Activated T-cell treated with anti-CD3 and anti-CD28 coated beads, Interleukin-2, amount 50 U/mL, for 24 hours (primary cell): ENCODE results near the gene KCNH1.
"Not testable (repeated sequence)": the region's sequence is repeated elsewhere in the genome, so short reads cannot be mapped to it uniquely, and the experiment has no call there.

Experiments used
- DNase-seq: peaks from one replicate; pipeline ENCODE4 v3.0.0-alpha.2; 2020
- H3K27ac Mint-ChIP-seq: 2 replicates; pipeline ENCODE4 v1.8.0; 2020; ENCODE audit warnings: mild to moderate bottlenecking, mixed read lengths
- H3K27me3 Mint-ChIP-seq: 2 replicates; pipeline ENCODE4 v1.8.0; 2020; ENCODE audit warnings: mixed read lengths
- H3K36me3 Mint-ChIP-seq: 2 replicates; pipeline ENCODE4 v1.8.0; 2020; ENCODE audit warnings: low read depth, mixed read lengths
- H3K4me1 Mint-ChIP-seq: 2 replicates; pipeline ENCODE4 v1.8.0; 2020; ENCODE audit warnings: low read depth, mixed read lengths
- H3K4me3 Mint-ChIP-seq: 2 replicates; pipeline ENCODE4 v1.8.0; 2020; ENCODE audit warnings: mild to moderate bottlenecking, moderate library complexity, mixed read lengths
- H3K9me3 Mint-ChIP-seq: 2 replicates; pipeline ENCODE4 v1.8.0; 2020; ENCODE audit warnings: mixed read lengths

The KCNH1 gene

GRCh38 chr1:210684466-210685294 lies 449.3 kb downstream of the KCNH1 start:
- Mint-ChIP-seq H3K36me3 (no peaks in the 10 kb centered on the region), H3K27ac (no peak overlapping the region), H3K27me3 (no peaks in the 10 kb centered on the region), H3K4me1 (peaks cover 3% of the 10 kb centered on the region), H3K9me3 (no peaks in the 10 kb centered on the region), H3K4me3 (no peak overlapping the region)
- no peak for DNase-seq

GRCh38 chr1:210683403-210684047 lies 450.4 kb downstream of the KCNH1 start:
- H3K27ac Mint-ChIP-seq, result no peak overlapping the region
- no peaks in the 10 kb centered on the region for H3K36me3 Mint-ChIP-seq
- no peak overlapping the region for H3K4me3 Mint-ChIP-seq
- peaks cover 2% of the 10 kb centered on the region for H3K4me1 Mint-ChIP-seq
- no peak for DNase-seq
- H3K27me3 Mint-ChIP-seq, result no peaks in the 10 kb centered on the region
- no peaks in the 10 kb centered on the region for H3K9me3 Mint-ChIP-seq

- H3K27me3 Mint-ChIP-seq, result no peaks in the 10 kb centered on the region
- no peaks in the 10 kb centered on the region for H3K4me1 Mint-ChIP-seq
- H3K27ac Mint-ChIP-seq, result no peak overlapping the region
- H3K36me3 Mint-ChIP-seq, result no peaks in the 10 kb centered on the region
- no peak for DNase-seq
- H3K4me3 Mint-ChIP-seq, result no peak overlapping the region
- no peaks in the 10 kb centered on the region for H3K9me3 Mint-ChIP-seq
Observed at GRCh38 chr1:210681158-210681557, 452.8 kb downstream of the KCNH1 start.

GRCh38 chr1:210678306-210678705 lies 455.6 kb downstream of the KCNH1 start:
- no peaks in the 10 kb centered on the region for H3K4me1 Mint-ChIP-seq
- no peak for DNase-seq
- no peaks in the 10 kb centered on the region for H3K36me3 Mint-ChIP-seq
- no peaks in the 10 kb centered on the region for H3K27me3 Mint-ChIP-seq
- H3K27ac Mint-ChIP-seq, result no peak overlapping the region
- H3K9me3 Mint-ChIP-seq, result no peaks in the 10 kb centered on the region
- no peak overlapping the region for H3K4me3 Mint-ChIP-seq

GRCh38 chr1:210677533-210677932 lies 456.4 kb downstream of the KCNH1 start:
- Mint-ChIP-seq H3K36me3 (no peaks in the 10 kb centered on the region), H3K4me3 (no peak overlapping the region), H3K9me3 (no peaks in the 10 kb centered on the region), H3K27ac (no peak overlapping the region), H3K4me1 (no peaks in the 10 kb centered on the region), H3K27me3 (no peaks in the 10 kb centered on the region)
- no peak for DNase-seq

- no peak overlapping the region for H3K4me3 Mint-ChIP-seq
- H3K27me3 Mint-ChIP-seq, result no peaks in the 10 kb centered on the region
- H3K27ac Mint-ChIP-seq, result no peak overlapping the region
- H3K4me1 Mint-ChIP-seq, result no peaks in the 10 kb centered on the region
- DNase-seq, result no peak
- H3K36me3 Mint-ChIP-seq, result no peaks in the 10 kb centered on the region
- H3K9me3 Mint-ChIP-seq, result no peaks in the 10 kb centered on the region
Observed at GRCh38 chr1:210676539-210676938, 457.4 kb downstream of the KCNH1 start.

GRCh38 chr1:210674151-210674550 lies 459.8 kb downstream of the KCNH1 start:
- H3K9me3 Mint-ChIP-seq, result no peaks in the 10 kb centered on the region
- no peaks in the 10 kb centered on the region for H3K36me3 Mint-ChIP-seq
- H3K4me3 Mint-ChIP-seq, result no peak overlapping the region
- no peak overlapping the region for H3K27ac Mint-ChIP-seq
- no peaks in the 10 kb centered on the region for H3K27me3 Mint-ChIP-seq
- no peak for DNase-seq
- no peaks in the 10 kb centered on the region for H3K4me1 Mint-ChIP-seq

GRCh38 chr1:210669951-210670350 lies 464.0 kb downstream of the KCNH1 start:
- H3K27ac Mint-ChIP-seq, result no peak overlapping the region
- no peaks in the 10 kb centered on the region for H3K9me3 Mint-ChIP-seq
- DNase-seq, result no peak
- no peak overlapping the region for H3K4me3 Mint-ChIP-seq
- no peaks in the 10 kb centered on the region for H3K36me3 Mint-ChIP-seq
- H3K27me3 Mint-ChIP-seq, result no peaks in the 10 kb centered on the region
- no peaks in the 10 kb centered on the region for H3K4me1 Mint-ChIP-seq

GRCh38 chr1:210663730-210664573 lies 470.0 kb downstream of the KCNH1 start:
- peaks cover 6% of the 10 kb centered on the region for H3K4me1 Mint-ChIP-seq

GRCh38 chr1:210662291-210663050 lies 471.5 kb downstream of the KCNH1 start:
- no peaks in the 10 kb centered on the region for H3K36me3 Mint-ChIP-seq
- no peak overlapping the region for H3K27ac Mint-ChIP-seq
- H3K4me3 Mint-ChIP-seq, result no peak overlapping the region
- peaks cover 6% of the 10 kb centered on the region for H3K4me1 Mint-ChIP-seq
- no peaks in the 10 kb centered on the region for H3K27me3 Mint-ChIP-seq
- no peaks in the 10 kb centered on the region for H3K9me3 Mint-ChIP-seq
- no peak for DNase-seq

More at GRCh38 chr1:210663730-210664573, 470.0 kb downstream of the KCNH1 start:
- H3K4me3 Mint-ChIP-seq, result no peak overlapping the region
- DNase-seq, result no peak
- no peaks in the 10 kb centered on the region for H3K9me3 Mint-ChIP-seq
- H3K27ac Mint-ChIP-seq, result no peak overlapping the region
- no peaks in the 10 kb centered on the region for H3K27me3 Mint-ChIP-seq
- no peaks in the 10 kb centered on the region for H3K36me3 Mint-ChIP-seq

- not testable (repeated sequence) for DNase-seq, H3K4me3 Mint-ChIP-seq, H3K4me1 Mint-ChIP-seq, H3K27ac Mint-ChIP-seq, H3K27me3 Mint-ChIP-seq, H3K9me3 Mint-ChIP-seq, H3K36me3 Mint-ChIP-seq
Observed at GRCh38 chr1:210661520-210661919, 472.4 kb downstream of the KCNH1 start.

- no peaks in the 10 kb centered on the region for H3K9me3 Mint-ChIP-seq
- no peak for DNase-seq
- H3K27ac Mint-ChIP-seq, result no peak overlapping the region
- H3K4me3 Mint-ChIP-seq, result no peak overlapping the region
- no peaks in the 10 kb centered on the region for H3K4me1 Mint-ChIP-seq
- H3K27me3 Mint-ChIP-seq, result no peaks in the 10 kb centered on the region
- H3K36me3 Mint-ChIP-seq, result no peaks in the 10 kb centered on the region
Observed at GRCh38 chr1:210657806-210658205, 476.1 kb downstream of the KCNH1 start.

- Mint-ChIP-seq H3K4me1 (no peaks in the 10 kb centered on the region), H3K9me3 (no peaks in the 10 kb centered on the region), H3K27ac (no peak overlapping the region), H3K36me3 (no peaks in the 10 kb centered on the region), H3K27me3 (no peaks in the 10 kb centered on the region), H3K4me3 (no peak overlapping the region)
- DNase-seq, result no peak
Observed at GRCh38 chr1:210655511-210655910, 478.4 kb downstream of the KCNH1 start.
